Stimulated activated CD8-positive, alpha-beta memory T cell treated with anti-CD3 and anti-CD28 coated beads, Interleukin-4, amount 100 ng/mL, for 1 hour (primary cell): ENCODE measurements around the gene HYAL1.
A peak's percentile ranks its signal among the peaks of the same experiment; 100 is the strongest.

Source experiments
- DNase-seq, 2 donors: peaks; one replicate each; pipeline ENCODE4 v3.0.0-alpha.2; 2020; ENCODE audit warnings: low read depth in 2 of 2, low spot score in 1 of 2

The HYAL1 gene, protein sequence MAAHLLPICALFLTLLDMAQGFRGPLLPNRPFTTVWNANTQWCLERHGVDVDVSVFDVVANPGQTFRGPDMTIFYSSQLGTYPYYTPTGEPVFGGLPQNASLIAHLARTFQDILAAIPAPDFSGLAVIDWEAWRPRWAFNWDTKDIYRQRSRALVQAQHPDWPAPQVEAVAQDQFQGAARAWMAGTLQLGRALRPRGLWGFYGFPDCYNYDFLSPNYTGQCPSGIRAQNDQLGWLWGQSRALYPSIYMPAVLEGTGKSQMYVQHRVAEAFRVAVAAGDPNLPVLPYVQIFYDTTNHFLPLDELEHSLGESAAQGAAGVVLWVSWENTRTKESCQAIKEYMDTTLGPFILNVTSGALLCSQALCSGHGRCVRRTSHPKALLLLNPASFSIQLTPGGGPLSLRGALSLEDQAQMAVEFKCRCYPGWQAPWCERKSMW

DNA sequence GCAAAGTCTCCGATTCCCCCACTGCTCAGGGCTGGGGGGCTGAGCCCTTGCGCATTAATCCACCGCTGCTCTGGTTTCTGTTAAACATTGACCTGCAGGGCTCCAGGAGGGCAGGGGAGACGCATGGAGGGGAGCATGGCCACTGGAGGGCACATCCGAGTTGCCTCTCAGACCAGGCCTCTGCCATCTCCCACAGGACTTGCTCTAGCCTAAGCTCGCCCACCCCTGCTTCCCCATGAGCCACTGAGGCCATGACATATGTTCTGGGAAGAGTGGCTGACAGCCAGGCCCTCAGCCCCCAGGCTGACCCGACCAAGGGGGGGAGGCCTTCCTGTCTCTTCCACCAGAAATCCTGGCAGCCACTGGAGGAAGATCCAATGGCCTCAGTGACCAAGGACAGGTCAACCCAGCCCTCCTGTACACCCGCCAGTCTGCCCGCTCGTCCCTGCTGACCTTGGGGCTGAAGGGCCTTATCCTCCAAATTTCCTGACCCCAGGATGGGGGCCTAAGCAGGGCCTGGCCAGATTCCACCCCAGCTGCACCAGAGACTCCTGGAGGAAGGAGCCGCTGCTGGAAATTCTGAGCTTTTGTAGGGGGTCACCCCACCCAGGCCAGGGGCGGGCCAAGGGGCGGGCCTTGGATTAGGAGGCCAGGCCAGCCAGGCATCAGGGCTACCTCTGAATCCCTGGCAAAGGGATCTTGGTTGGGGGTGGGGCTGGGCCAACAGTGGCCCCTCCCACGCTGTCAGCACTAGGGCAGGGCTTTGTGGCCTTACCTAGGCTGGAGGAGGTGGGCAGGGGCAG is at the start of gene HYAL1:
Gene HYAL1, minus strand, starts transcription at position 562 of the 803 bp plus-strand sequence. CDS start 618 bp downstream, outside the sequence.
- DNase-seq = no peak

DNA sequence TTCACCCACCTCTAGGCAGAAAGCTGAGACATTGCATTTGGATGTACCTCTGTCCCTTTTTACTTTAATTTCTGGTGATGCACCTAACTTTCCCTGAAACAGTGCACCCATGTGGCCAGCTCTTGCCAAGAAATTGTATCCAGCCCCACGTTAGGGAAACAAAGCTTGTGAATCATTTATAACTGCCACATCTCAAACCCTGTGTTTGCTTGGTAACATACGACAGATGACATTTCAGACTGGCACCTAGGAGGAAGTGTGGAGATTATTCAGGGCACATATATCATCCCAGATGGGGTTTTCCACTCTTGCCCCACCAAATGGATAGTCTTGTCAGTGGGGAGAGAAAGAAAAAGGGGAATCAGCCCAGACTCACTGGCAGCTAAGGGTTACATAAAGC is 49.4 kb upstream of the HYAL1 start:
- DNase-seq = no peak

DNA sequence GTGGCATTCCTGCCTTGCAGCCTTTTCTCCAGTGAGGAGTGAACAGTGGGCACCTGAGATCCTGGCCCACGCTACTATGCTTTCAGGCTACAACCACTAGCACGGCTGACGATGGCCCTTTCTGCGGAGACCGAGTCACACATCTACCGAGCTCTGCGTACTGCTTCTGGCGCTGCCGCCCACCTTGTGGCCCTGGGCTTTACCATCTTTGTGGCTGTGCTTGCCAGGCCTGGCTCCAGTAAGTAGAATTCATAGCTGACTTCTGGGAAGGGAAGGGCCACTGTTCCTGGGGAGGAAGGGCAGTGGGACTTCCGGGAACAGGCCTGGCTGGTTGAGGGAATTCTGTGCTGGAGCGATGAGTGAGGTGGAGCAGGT is 47.9 kb upstream of the HYAL1 start:
- no peak for DNase-seq

DNA sequence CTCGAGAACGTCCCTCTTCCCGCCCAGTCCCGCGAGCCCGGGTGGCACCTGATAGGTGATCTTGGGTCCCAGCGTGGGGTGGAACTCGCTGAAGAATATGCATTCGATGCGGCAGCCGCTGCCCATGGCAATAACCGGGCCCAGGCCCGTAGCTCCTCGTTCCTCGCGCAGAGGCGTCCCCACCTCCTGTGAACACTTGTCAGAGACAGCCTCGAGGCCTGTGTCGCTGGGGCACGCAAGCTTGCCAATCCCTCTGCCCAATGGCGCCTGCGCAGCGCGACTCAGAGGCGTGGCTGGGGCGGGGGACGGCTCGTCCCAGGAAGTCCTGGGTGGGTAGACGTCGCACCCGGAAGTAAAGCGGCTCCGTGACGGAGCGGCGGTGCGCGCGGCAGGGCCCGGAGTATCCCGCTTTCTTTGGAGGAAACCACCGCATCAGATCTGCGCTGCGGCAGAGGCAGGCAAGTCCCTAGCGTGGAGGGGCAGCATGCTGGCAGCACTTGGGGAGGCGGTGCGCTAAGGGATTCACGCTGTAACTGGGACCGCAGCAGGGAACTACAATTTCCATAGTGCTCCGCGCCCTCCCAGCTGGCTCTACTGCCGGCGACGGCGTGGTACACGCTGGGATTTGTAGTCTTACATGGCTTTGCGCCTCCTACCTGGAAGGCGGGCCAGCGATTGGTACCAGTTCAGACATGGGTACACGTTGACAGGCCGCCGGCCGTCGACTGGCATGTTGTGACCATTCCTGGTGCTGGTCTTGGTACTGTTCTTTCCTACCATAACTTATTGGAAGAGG is 47.4 kb upstream of the HYAL1 start, which contains the start of the genes CYB561D2 and NPRL2:
Gene CYB561D2, plus strand, starts transcription at position 336 of the 796 bp plus-strand sequence. CDS start 572 bp downstream, outside the sequence.
Gene NPRL2, minus strand, starts transcription at position 249 of the 796 bp plus-strand sequence. Its CDS starts 123 bp downstream, at position 126.
- DNase-seq = peak; percentile 97 to 99

DNA sequence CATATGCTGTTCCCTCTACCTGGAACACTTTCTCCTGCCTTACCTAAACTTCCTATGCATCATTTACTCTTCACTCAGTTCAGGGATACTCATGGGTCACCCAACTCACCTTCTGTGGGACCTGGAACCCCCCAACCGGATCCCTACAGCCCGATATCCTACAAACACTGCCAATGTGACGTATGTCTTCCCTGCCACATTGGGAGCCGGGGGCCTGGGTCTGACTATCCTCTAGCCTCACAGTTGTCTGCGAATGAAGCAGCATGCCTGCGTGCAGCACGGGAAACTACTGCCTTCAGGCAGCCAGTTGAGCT is 46.8 kb upstream of the HYAL1 start:
- DNase-seq = no peak

DNA sequence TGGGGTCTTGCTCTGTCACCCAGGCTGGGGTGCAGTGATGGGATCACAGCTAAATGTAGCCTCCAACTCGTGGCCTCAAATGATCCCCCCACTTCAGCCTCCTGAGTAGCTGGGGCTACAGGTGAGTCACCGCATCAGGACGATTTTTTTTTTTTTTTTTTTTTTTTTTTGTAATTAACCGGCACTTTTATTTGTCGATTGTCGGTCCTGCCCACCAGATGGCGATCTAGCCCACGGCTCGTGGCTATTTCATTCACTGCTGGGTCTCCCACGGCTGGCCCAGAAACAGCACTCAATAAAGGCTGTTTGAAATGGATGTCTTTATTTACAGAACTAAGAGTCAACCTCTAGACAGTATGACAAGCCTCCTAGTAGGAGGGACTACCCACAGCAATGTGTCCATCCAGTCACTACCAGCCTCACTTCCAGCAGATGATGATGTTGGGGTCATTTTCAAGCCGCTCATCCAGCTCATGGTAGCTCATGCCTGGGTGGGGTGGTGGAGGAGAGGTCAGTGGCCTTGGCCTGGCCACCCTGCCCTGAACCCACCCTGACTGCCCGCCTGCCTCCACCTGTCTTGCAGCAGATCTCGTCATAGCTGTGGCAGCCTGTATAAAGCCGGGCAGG is 43.9 kb upstream of the HYAL1 start:
- DNase-seq = peak in 1 of 2 donors; percentile 61

DNA sequence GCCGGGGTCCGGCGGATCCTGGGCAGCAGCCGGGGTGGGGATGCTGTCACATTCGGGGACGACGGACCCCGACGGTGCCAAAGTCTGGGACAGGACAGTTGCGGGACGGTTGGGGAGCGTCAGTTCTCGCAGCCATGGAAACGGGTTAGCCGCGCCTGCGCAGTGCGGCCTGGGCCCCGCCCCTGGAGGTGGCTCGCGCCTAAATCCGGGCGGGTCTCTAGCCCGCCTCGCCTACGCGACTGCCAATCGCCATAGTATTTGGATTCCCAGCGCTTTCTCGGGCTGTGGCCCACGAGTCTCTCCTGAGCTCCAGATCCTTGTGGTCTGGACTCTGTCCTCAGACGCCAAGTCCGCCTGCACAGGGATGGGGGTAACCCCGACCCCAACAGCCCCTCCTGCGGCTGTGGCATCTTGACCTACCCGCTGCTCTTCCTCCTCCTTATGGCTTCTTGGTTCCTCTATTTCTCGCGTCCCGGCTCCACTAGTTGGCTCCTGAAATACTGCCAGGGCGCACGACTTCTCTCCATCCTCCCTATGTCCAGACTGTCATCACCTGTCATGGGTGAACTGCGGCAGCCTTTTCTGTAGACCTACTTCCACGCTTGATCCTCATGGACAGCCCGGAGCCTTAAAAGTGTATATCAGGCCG is 42.3 kb upstream of the HYAL1 start, which contains the start of gene ZMYND10:
Gene ZMYND10, minus strand, starts transcription at position 147 of the 649 bp plus-strand sequence. CDS start 153 bp downstream, outside the sequence.
- DNase-seq = peak in 1 of 2 donors; percentile 60

DNA sequence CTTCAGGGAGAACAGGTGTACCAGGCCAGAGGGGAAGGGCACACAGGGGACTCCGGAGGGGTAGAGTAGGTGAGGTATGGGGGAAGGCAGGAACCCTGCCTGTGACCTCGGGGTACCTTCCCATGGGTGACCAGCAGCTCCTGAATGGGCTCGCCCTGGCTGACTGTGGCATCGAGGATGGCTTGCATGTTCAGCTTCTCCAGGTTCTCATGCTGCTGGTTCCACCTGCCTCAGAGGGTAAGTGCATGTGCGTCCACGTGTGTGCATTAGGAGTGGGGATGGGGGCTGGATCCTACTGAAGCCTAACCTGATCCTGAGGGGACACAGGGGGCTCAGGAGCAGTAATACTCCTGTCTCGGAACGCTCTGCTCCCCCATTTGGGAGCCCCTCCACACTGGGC is 41.6 kb upstream of the HYAL1 start:
- no peak for DNase-seq

DNA sequence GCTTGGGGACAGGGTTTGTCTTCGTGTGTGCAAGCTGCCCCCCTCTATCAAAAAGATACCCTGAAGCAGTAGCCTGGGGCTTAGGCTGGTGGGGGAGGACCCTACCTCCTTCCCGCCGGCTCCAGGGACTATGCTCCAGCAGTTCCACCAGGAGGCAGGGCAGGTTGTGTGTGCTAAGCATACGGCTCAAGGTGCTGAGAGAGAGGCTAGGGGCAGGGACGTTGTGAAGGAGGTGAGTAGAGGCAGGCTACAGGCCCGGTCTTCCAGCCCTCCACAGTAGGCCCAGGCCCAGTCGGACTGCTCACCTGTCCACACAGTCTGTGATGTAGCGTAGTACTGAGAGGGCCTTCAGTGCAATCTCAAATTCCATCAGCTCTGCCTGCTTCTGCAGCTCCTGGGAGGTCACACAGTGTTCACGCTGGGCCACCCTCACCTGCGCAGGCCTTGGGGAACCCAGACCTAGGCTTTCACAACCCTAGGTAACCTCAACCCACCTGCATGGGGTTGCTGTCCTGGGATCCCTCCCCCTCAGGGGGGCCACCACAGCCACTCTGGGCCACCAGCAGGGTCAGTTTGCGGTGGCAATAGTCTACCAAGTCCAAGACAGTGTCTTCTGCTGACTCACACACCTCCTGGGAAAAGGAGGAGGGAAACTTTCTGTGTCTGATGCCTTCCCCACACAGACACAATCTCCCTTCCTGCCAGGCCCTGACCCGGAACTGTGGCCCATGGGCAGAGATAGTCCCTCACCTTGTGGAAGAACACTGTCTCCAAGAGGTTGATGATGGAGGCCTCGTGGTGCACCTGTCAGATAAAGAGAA is 39.6 kb upstream of the HYAL1 start:
- no peak for DNase-seq

DNA sequence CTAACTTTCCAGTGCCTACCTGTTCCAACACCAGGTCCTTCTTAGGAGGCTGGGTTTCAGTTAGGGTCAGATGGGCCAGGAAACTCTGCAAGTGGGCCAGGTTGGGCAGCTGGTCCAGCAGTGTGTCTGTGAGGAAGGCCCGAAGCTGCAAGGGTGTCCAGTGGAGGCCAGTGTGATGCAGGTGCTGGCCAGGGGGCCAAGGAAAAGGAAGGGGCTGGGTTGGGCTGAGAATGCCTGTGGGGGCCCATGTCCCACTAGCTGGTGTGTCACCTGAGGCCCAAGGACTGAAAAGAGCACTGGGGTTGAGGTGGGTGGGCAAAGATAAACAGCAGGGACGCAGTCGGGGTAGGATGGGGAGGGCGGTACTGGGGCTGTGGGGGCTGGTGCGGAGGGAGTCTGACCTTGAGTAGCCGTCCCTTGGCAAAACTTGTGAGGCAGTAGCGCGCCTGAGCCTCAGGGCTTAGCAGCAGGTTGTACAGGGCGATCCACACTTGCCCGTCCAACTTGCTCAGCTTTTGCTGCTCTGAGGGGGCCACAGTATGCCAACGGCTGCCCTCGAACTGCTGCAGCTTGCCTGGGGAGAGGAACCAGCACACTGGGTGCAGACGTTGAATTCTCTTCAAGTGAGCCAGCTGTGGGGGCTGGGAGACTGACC is 38.7 kb upstream of the HYAL1 start:
- DNase-seq = no peak

DNA sequence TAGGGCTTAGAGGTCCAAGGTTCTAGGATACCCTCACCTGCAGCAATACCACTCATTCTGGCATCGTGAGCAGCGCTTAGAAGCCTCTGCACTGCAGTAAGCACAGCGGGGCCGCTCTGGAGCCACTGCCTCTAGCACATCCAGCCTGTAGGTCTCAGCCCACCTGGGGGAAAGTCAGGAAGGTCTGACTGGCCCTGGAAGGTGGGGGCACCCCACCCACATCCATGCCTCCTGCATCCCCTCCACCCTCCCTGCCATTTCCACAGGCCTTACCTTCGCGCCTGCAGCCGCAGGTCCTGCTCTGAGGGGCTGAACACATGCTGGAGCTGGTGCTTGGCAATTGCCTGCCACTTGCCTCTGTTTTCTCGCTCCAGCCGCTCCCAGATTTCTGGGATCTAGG is 38.2 kb upstream of the HYAL1 start:
- no peak for DNase-seq

DNA sequence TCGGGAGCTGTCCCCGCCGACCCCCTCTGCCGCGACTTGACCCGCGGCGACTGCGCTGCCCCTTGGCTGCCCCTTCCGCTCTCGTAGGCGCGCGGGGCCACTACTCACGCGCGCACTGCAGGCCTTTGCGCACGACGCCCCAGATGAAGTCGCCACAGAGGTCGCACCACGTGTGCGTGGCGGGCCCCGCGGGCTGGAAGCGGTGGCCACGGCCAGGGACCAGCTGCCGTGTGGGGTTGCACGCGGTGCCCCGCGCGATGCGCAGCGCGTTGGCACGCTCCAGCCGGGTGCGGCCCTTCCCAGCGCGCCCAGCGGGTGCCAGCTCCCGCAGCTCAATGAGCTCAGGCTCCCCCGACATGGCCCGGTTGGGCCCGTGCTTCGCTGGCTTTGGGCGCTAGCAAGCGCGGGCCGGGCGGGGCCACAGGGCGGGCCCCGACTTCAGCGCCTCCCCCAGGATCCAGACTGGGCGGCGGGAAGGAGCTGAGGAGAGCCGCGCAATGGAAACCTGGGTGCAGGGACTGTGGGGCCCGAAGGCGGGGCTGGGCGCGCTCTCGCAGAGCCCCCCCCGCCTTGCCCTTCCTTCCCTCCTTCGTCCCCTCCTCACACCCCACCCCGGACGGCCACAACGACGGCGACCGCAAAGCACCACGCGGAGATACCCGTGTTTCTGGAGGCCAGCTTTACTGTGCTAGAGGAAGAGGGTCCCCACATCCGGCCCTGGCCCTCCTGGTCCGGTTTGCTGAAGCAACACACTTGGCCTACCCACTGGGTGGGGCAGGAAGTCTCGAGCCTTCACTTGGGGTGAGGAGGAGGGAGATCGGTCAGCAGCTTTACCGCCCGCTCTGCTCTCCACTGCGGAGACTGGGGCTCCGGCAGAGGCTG is 37.3 kb upstream of the HYAL1 start, which contains the start of gene RASSF1:
Gene RASSF1, minus strand, starts transcription at position 389 of the 882 bp plus-strand sequence. Its CDS starts 31 bp downstream, at position 358.
- no peak for DNase-seq

DNA sequence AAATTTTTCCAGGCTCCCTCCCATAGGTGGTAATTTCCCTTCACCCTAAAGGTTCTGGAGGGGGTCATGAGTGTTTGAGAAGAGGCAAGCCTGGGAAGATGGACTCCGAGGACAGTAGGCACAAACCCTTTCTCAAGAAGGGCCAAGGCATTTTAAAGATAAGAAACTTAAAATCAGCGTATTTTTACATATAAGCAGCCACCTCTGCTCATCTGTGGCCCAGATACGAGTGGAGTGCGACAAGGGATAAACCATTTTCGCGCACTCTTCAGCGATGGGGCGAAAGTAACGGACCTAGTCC is 36.7 kb upstream of the HYAL1 start:
- DNase-seq = no peak

DNA sequence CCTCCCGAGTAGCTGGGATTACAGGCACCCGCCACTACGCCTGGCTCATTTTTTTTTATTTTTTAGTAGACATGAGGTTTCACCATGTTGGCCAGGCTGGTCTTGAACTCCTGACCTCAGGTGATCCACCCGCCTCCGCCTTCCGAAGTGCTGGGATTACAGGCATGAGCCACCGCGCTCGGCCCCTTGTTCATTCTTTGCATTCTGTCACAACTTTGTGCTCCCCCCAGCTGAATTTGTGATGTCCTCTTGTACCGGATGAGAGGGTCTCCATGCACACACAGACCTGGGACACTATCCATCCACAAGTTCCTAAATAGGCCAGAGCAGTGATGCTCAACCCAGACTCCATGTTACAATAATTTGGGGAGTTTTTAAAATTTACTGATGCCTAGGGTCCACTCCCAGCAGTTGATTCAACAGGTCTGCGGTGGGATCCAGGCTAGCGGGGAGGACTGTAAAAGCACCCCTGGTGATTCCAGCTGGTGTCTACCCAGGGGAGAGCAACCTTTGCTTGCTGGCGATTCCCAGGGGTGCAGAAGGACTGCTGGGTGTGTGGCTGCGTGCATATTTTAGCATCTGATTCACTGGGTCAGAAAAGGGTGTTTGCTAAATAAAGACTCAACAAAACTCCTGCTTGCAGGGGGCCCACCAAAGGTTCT is 36.2 kb upstream of the HYAL1 start:
- DNase-seq = no peak

DNA sequence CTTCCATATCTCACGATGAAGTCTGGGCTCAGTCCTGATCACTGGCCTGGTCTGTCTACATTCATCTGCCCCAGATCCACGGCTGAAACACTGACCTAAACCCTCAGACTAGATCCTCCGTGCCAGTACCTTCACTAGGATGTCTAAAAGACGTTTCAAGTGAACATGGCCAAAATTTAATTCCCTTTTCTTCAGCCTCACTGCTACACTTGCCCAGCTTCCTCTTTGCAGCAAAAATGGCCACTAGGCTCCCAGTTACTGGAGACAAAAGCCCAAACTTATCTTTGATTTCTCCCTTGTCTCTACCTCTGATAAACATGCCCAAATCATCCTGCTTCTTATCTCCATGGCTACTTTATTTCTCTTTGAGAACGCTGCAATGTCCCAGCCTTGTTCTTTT is 35.6 kb upstream of the HYAL1 start:
- DNase-seq = no peak

DNA sequence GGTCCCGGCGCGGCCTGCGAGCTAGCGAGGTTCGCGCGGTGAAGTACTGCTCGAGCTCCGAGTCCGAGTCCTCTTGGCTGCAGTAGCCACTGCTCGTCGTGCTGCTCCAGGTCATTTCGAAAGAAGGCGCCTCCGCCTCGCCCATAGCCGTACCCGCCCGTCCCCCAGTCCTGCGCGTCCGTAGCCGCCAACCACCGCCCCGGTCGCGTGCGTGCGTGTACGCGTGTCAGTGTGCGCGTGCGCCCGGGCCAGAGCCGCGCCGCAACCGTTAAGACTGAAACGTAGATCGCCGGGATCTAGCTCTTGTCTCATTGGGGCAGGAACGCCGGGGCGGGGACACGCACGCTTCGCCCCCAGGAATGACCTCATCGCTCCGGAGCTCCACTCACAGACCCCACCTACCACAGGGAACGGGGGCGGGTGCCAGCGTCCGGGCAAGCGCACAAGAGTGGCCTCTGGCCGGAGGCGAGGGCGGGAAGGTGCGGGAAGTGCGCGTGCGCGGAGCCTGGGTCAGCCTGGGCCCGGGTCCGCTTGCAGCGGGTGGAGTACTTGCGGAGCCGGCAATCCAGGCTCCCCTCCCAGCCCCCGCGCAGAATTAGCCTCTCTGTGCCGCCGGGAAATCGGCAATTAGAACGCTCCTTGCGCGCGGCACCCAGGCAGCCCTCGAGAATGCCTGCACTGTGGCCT is 33.9 kb upstream of the HYAL1 start:
- DNase-seq = peak; percentile 77 to 81
